IMR-90 (cell line): Measurements from ENCODE around the gene MTHFS. TPM values are rescaled to one million over a fixed set of nuclear protein-coding genes. Genes with fewer than 3 reads are reported as not detected.

Experiments
- ATAC-seq: fragments of 200-7000 bp; cut with Tn5 transposase; 2 replicates; pipeline ENCODE4 v1.9.1; 2020; ENCODE audit warnings: low read depth, mild to moderate bottlenecking, moderate library complexity
- BruUV-seq: library from RNA; stranded (reverse); fragments of 400-500 nt; replicated peaks from 2 replicates; lab custom pipeline; 2021; lab: Mats Ljungman, UMichigan
- CTCF ChIA-PET: fragments of 300-600 bp; formaldehyde crosslinking; extraction: SDS; loops from one replicate; lab custom pipeline; 2021; ENCODE audit warnings: antibody characterized with exemption; lab: Yijun Ruan, JAX
- POLR2A ChIA-PET: fragments of 300-600 bp; sonication (Branson Sonifier 250); formaldehyde crosslinking; loops from one replicate; lab custom pipeline; 2022; ENCODE audit warnings: antibody characterized with exemption; ENCODE audit not compliant: unreplicated experiment; lab: Charles Lee
- DNase-seq: peaks from one replicate; pipeline ENCODE4 v3.0.0; 2013
- H2AFZ ChIP-seq: replicated peaks from 2 replicates; pipeline ENCODE3; 2013; ENCODE audit warnings: low read length, mild to moderate bottlenecking; ENCODE audit not compliant: poor library complexity
- H2AK5ac ChIP-seq: 2 replicates; pipeline ENCODE4 v1.6.1; 2013; ENCODE audit warnings: low read depth, low read length, inconsistent platforms
- H2AK9ac ChIP-seq: replicated peaks from 2 replicates; pipeline ENCODE3; 2013; ENCODE audit warnings: mild to moderate bottlenecking, low read depth, low read length, moderate library complexity; ENCODE audit not compliant: poor library complexity
- H2BK120ac ChIP-seq: 2 replicates; pipeline ENCODE4 v1.6.1; 2013; ENCODE audit warnings: low read depth, low read length, inconsistent platforms
- H2BK15ac ChIP-seq: 3 replicates; pipeline ENCODE4 v1.6.1; 2013; ENCODE audit warnings: low read depth, low read length, inconsistent platforms
- H2BK20ac ChIP-seq: 2 replicates; pipeline ENCODE4 v1.6.1; 2013; ENCODE audit warnings: low read depth, mild to moderate bottlenecking, inconsistent platforms, low read length, moderate library complexity
- H2BK5ac ChIP-seq: 2 replicates; pipeline ENCODE4 v1.6.1; 2013; ENCODE audit warnings: mild to moderate bottlenecking, low read depth, low read length, inconsistent platforms; ENCODE audit not compliant: poor library complexity, severe bottlenecking
- H3K14ac ChIP-seq: replicated peaks from 2 replicates; pipeline ENCODE4 v1.6.1; 2013; ENCODE audit warnings: low read depth, low read length, inconsistent platforms
- H3K18ac ChIP-seq: 2 replicates; pipeline ENCODE4 v1.6.1; 2013; ENCODE audit warnings: low read depth, low read length, control low read depth
- H3K23ac ChIP-seq: 2 replicates; pipeline ENCODE4 v1.6.1; 2013; ENCODE audit warnings: low read depth, low read length, inconsistent platforms
- H3K27ac ChIP-seq: 2 replicates; pipeline ENCODE4 v1.5.1; 2013; ENCODE audit warnings: mild to moderate bottlenecking, control low read depth, low read length; ENCODE audit not compliant: insufficient read depth
- H3K27me3 ChIP-seq: 2 replicates; pipeline ENCODE4 v1.6.1; 2013; ENCODE audit warnings: low read length; ENCODE audit not compliant: control insufficient read depth, insufficient read depth
- H3K36me3 ChIP-seq: 2 replicates; pipeline ENCODE4 v1.6.1; 2013; ENCODE audit warnings: low read length, mixed read lengths; ENCODE audit not compliant: control insufficient read depth, insufficient read depth
- H3K4ac ChIP-seq: 2 replicates; pipeline ENCODE4 v1.6.1; 2013; ENCODE audit warnings: low read depth, low read length, inconsistent platforms
- H3K4me1 ChIP-seq: 2 replicates; pipeline ENCODE4 v1.6.1; 2013; ENCODE audit warnings: low read length, mixed read lengths; ENCODE audit not compliant: control insufficient read depth, insufficient read depth
- H3K4me2 ChIP-seq: 2 replicates; pipeline ENCODE4 v1.6.1; 2013; ENCODE audit warnings: low read depth, mild to moderate bottlenecking, control low read depth, low read length, moderate library complexity
- H3K4me3 ChIP-seq: 2 replicates; pipeline ENCODE4 v1.5.1; 2013; ENCODE audit warnings: low read depth, mild to moderate bottlenecking, control low read depth, low read length, moderate library complexity; ENCODE audit not compliant: insufficient read depth
- H3K56ac ChIP-seq: 2 replicates; pipeline ENCODE4 v1.6.1; 2013; ENCODE audit warnings: low read length, inconsistent platforms; ENCODE audit not compliant: insufficient read depth; ENCODE audit errors: extremely low read depth
- H3K79me1 ChIP-seq, 2 experiments: 2 replicates each; pipeline ENCODE4 v1.6.1; 2013; ENCODE audit warnings: low read length in 2 of 2, inconsistent platforms in 1 of 2, low read depth in 1 of 2
- H3K9ac ChIP-seq: 2 replicates; pipeline ENCODE4 v1.6.1; 2013; ENCODE audit warnings: low read depth, low read length, control low read depth
- H3K9me1 ChIP-seq: 2 replicates; pipeline ENCODE4 v1.6.1; 2013; ENCODE audit warnings: low read length, inconsistent platforms; ENCODE audit not compliant: insufficient read depth
- H3K9me3 ChIP-seq: 2 replicates; pipeline ENCODE4 v1.6.1; 2013; ENCODE audit warnings: low read length; ENCODE audit not compliant: control insufficient read depth, insufficient read depth
- H4K20me1 ChIP-seq: 2 replicates; pipeline ENCODE4 v1.6.1; 2013; ENCODE audit warnings: low read length, inconsistent platforms; ENCODE audit not compliant: insufficient read depth
- H4K5ac ChIP-seq: 2 replicates; pipeline ENCODE4 v1.6.1; 2013; ENCODE audit warnings: mild to moderate bottlenecking, low read depth, low read length, control low read depth
- H4K8ac ChIP-seq, 2 experiments: 2 replicates each; pipeline ENCODE4 v1.6.1; 2013; ENCODE audit warnings: low read depth in 2 of 2, low read length in 2 of 2, control low read depth in 1 of 2, inconsistent platforms in 1 of 2
- H4K91ac ChIP-seq: 2 replicates; pipeline ENCODE4 v1.6.1; 2013; ENCODE audit warnings: low read depth, low read length, inconsistent platforms; ENCODE audit not compliant: insufficient read depth
- CEBPB ChIP-seq: IDR thresholded peaks from 2 replicates; pipeline ENCODE4 v1.6.1; 2012; ENCODE audit warnings: low read depth, low read length, improper control_type of control experiment
- CHD1 ChIP-seq: IDR thresholded peaks from 2 replicates; pipeline ENCODE4 v1.6.1; 2012; ENCODE audit warnings: low read depth, low read length, improper control_type of control experiment
- ELK1 ChIP-seq: fragments of 150-350 bp; IDR thresholded peaks from 2 replicates; pipeline ENCODE4 v1.6.1; 2016; ENCODE audit warnings: low read depth, mild to moderate bottlenecking, low read length, moderate library complexity, borderline replicate concordance
- FOS ChIP-seq: fragments of 150-350 bp; IDR thresholded peaks from 2 replicates; pipeline ENCODE4 v1.6.1; 2016; ENCODE audit warnings: low read depth, low read length
- MAFK ChIP-seq: IDR thresholded peaks from 2 replicates; pipeline ENCODE4 v1.6.1; 2012; ENCODE audit warnings: low read depth, low read length, improper control_type of control experiment
- MAZ ChIP-seq: IDR thresholded peaks from 2 replicates; pipeline ENCODE4 v1.6.1; 2012; ENCODE audit warnings: low read depth, mild to moderate bottlenecking, low read length, improper control_type of control experiment, moderate library complexity, borderline replicate concordance
- MXI1 ChIP-seq: IDR thresholded peaks from 2 replicates; pipeline ENCODE4 v1.6.1; 2012; ENCODE audit warnings: low read depth, mild to moderate bottlenecking, low read length, moderate library complexity, borderline replicate concordance
- NFE2L2 ChIP-seq: fragments of 150-350 bp; IDR thresholded peaks from 2 replicates; pipeline ENCODE4 v1.6.1; 2016; ENCODE audit warnings: low read depth, mild to moderate bottlenecking, low read length
- POLR2A ChIP-seq: IDR thresholded peaks from 2 replicates; pipeline ENCODE4 v1.6.1; 2012; ENCODE audit warnings: mild to moderate bottlenecking, low read depth, low read length
- RAD21 ChIP-seq: IDR thresholded peaks from 2 replicates; pipeline ENCODE4 v1.6.1; 2012; ENCODE audit warnings: low read length, improper control_type of control experiment
- RFX5 ChIP-seq: IDR thresholded peaks from 2 replicates; pipeline ENCODE4 v1.8.0; 2012; ENCODE audit warnings: low read depth, mild to moderate bottlenecking, low read length, moderate library complexity
- SMC3 ChIP-seq: fragments of 150-350 bp; IDR thresholded peaks from 2 replicates; pipeline ENCODE4 v1.6.1; 2016; ENCODE audit warnings: low read depth, mild to moderate bottlenecking, antibody characterized with exemption, low read length, moderate library complexity
- USF2 ChIP-seq: fragments of 150-350 bp; IDR thresholded peaks from 2 replicates; pipeline ENCODE4 v1.6.1; 2017; ENCODE audit warnings: mild to moderate bottlenecking, antibody characterized with exemption, low read length, low read depth
- WGBS, 2 experiments: methylation state at CpG; one replicate each; pipeline versions ENCODE4 v1.1.5 to v1.1.7; 2013; ENCODE audit warnings: missing lambda C conversion rate in 2 of 2; ENCODE audit not compliant: insufficient read length in 1 of 2; ENCODE audit errors: extremely low coverage in 2 of 2; 5-methylcytosine and 5-hydroxymethylcytosine counted together
- dilution Hi-C: fragments of 300-500 bp; cut with HindIII; formaldehyde crosslinking; loops from one replicate; pipeline ENCODE4 v1.14.3; 2018; ENCODE audit warnings: low sequenced_read_pairs; ENCODE audit not compliant: unreplicated experiment
- in situ Hi-C: fragments of 300-500 bp; cut with MboI; formaldehyde crosslinking; loops from 3 replicates; pipeline ENCODE4 v1.14.3; 2019; ENCODE audit warnings: low sequenced_read_pairs, inconsistent platforms, mixed read lengths
- intact Hi-C: fragments of 100-400 bp; cut with micrococcal nuclease; formaldehyde crosslinking; loops from 2 replicates; pipeline ENCODE4 v1.10.0; 2022
- polyA plus RNA-seq, 3 experiments: library from polyadenylated mRNA; depleted of rRNA; stranded (reverse); fragments of >200 nt; gene quantifications; 2 replicates each; pipeline ENCODE4 v1.2.3, GENCODE V29; 2012; ENCODE audit warnings: low replicate concordance in 1 of 3
- total RNA-seq: library from RNA; depleted of rRNA; stranded (reverse); fragments of >200 nt; gene quantifications from 2 replicates; pipeline ENCODE4 v1.2.3, GENCODE V29; 2012

Gene MTHFS
- total and polyA plus RNA-seq, 2 of the 4 experiments (the other 2 are of a cell fraction), result 5.5 to 6.3 TPM

GRCh38 chr15:79798311-79798710 lies 98.5 kb downstream of the MTHFS start:
- intact Hi-C loops (no loop called here), in situ Hi-C loops (no loop called here), dilution Hi-C loops (no loop called here)
- no peaks in the 10 kb centered on the region for H3K4me1 ChIP-seq
- H3K9me3 ChIP-seq, result no peaks in the 10 kb centered on the region
- no peak overlapping the region for H4K5ac ChIP-seq
- no TSS peak for BruUV-seq
- no peak overlapping the region for H3K14ac ChIP-seq
- H4K8ac ChIP-seq, result no peak overlapping the region
- no peak overlapping the region for H3K56ac ChIP-seq
- no peak overlapping the region for H2BK15ac ChIP-seq
- TF ChIP-seq RFX5 (no peak), MXI1 (no peak), RAD21 (no peak), FOS (no peak), MAFK (no peak), USF2 (no peak), CEBPB (no peak), MAZ (no peak), POLR2A (no peak), CHD1 (no peak), ELK1 (no peak), SMC3 (no peak), NFE2L2 (no peak)
- no peak for DNase-seq
- no peak overlapping the region for H2AK9ac ChIP-seq
- CTCF ChIA-PET, result no interaction called here
- ATAC-seq, result no peak
- no peak overlapping the region for H3K4me3 ChIP-seq
- H3K4me2 ChIP-seq, result no peak overlapping the region
- H3K9ac ChIP-seq, result no peak overlapping the region
- no peak overlapping the region for H2AFZ ChIP-seq
- H3K79me1 ChIP-seq, result no peaks in the 10 kb centered on the region
- H3K27me3 ChIP-seq, result peaks cover 8% of the 10 kb centered on the region
- no peak overlapping the region for H2AK5ac ChIP-seq
- H3K36me3 ChIP-seq, result no peaks in the 10 kb centered on the region
- no peak overlapping the region for H4K91ac ChIP-seq
- H3K18ac ChIP-seq, result no peak overlapping the region
- no peak overlapping the region for H3K4ac ChIP-seq
- no peak overlapping the region for H3K27ac ChIP-seq
- POLR2A ChIA-PET, result no interaction called here
- WGBS, 2 experiments, result no CpG with 5 or more reads among the region's 2 CpGs
- no peaks in the 10 kb centered on the region for H3K9me1 ChIP-seq
- H2BK20ac ChIP-seq, result no peak overlapping the region
- no peak overlapping the region for H3K23ac ChIP-seq
- H2BK5ac ChIP-seq, result no peak overlapping the region
- no peaks in the 10 kb centered on the region for H4K20me1 ChIP-seq
- H2BK120ac ChIP-seq, result no peak overlapping the region
